Endothelial cell of umbilical vein (primary cell): Measurements from ENCODE around the gene RSPH6A. TPM values are rescaled to one million over a fixed set of nuclear protein-coding genes. Genes with fewer than 3 reads are reported as not detected.

Experiments used
- BruUV-seq: library from RNA; stranded (reverse); fragments of 400-500 nt; replicated peaks from 2 replicates; lab custom pipeline; 2021; lab: Mats Ljungman, UMichigan
- CTCF ChIA-PET: fragments of 300-600, 350-600 bp; sonication (Branson Sonifier 250); formaldehyde crosslinking; loops from one replicate; lab custom pipeline; 2021; ENCODE audit warnings: antibody characterized with exemption, inconsistent platforms; lab: Charles Lee
- POLR2A ChIA-PET: fragments of 300-600, 350-600 bp; sonication (Branson Sonifier 250); formaldehyde crosslinking; loops from one replicate; lab custom pipeline; 2021; ENCODE audit warnings: antibody characterized with exemption, inconsistent platforms; lab: Charles Lee
- DNase-seq: peaks from one replicate; pipeline ENCODE4 v3.0.0-alpha.2; 2011; ENCODE audit warnings: low read depth, low spot score
- FAIRE-seq: peaks from 2 replicates; lab custom pipeline; 2011; peaks lifted over from hg19 to GRCh38; lab: Jason Lieb, UNC
- H2AFZ ChIP-seq: 2 replicates; pipeline ENCODE4 v1.6.0; 2012; ENCODE audit warnings: low read depth, low read length, control low read depth, inconsistent platforms
- H3K27ac ChIP-seq: 2 replicates; pipeline ENCODE4 v1.5.1; 2011; ENCODE audit warnings: low read depth, mild to moderate bottlenecking, control low read depth, low read length, moderate library complexity; ENCODE audit not compliant: insufficient read depth
- H3K27me3 ChIP-seq, 2 experiments: 2 replicates each; pipeline versions ENCODE4 v1.6.0 to v1.6.1; 2011; ENCODE audit warnings: low read length in 2 of 2, mixed read lengths in 1 of 2; ENCODE audit not compliant: control insufficient read depth in 2 of 2, insufficient read depth in 2 of 2
- H3K36me3 ChIP-seq, 2 experiments: 2 replicates in 1 of 2; 3 replicates in 1 of 2; pipeline ENCODE4 v1.5.1; 2011; ENCODE audit warnings: low read length in 2 of 2, mild to moderate bottlenecking in 1 of 2, moderate library complexity in 1 of 2; ENCODE audit not compliant: control insufficient read depth in 2 of 2, insufficient read depth in 2 of 2; ENCODE audit errors: extremely low read depth in 1 of 2
- H3K4me1 ChIP-seq: 3 replicates; pipeline ENCODE4 v1.5.1; 2011; ENCODE audit warnings: mild to moderate bottlenecking, low read length; ENCODE audit not compliant: control insufficient read depth, insufficient read depth; ENCODE audit errors: extremely low read depth
- H3K4me2 ChIP-seq: 2 replicates; pipeline ENCODE4 v1.6.1; 2011; ENCODE audit warnings: low read length, control low read depth, mixed read lengths; ENCODE audit not compliant: insufficient read depth
- H3K4me3 ChIP-seq, 3 experiments: fragments of 200-600 bp in 1 of 3; sonication (generic), shearing (Covaris generic) in 1 of 3; replicated peaks in 1 of 3; 2 replicates each; pipeline ENCODE4 v1.5.1; 2011 to 2016; ENCODE audit warnings: control low read depth in 3 of 3, low read length in 3 of 3, mild to moderate bottlenecking in 2 of 3, inconsistent platforms in 1 of 3, low read depth in 1 of 3, moderate library complexity in 1 of 3; ENCODE audit not compliant: insufficient read depth in 1 of 3
- H3K79me2 ChIP-seq: 2 replicates; pipeline ENCODE4 v1.6.0; 2012; ENCODE audit warnings: low read length, inconsistent platforms; ENCODE audit not compliant: control insufficient read depth, insufficient read depth
- H3K9ac ChIP-seq: replicated peaks from 2 replicates; pipeline ENCODE3; 2011; ENCODE audit warnings: low read length, control low read depth; ENCODE audit not compliant: insufficient read depth; ENCODE audit errors: extremely low read depth
- H3K9me1 ChIP-seq: replicated peaks from 3 replicates; pipeline ENCODE4 v1.6.0; 2011; ENCODE audit warnings: mild to moderate bottlenecking, low read length; ENCODE audit not compliant: control insufficient read depth, insufficient read depth; ENCODE audit errors: extremely low read depth
- H3K9me3 ChIP-seq: replicated peaks from 2 replicates; pipeline ENCODE4 v1.5.1; 2012; ENCODE audit warnings: low read length, inconsistent platforms; ENCODE audit not compliant: control insufficient read depth, insufficient read depth
- H4K20me1 ChIP-seq: replicated peaks from 2 replicates; pipeline ENCODE3; 2011; ENCODE audit warnings: mild to moderate bottlenecking, low read length; ENCODE audit not compliant: control insufficient read depth, insufficient read depth; ENCODE audit errors: extremely low read depth
- CTCF ChIP-seq, 2 donors: IDR thresholded peaks; 1 replicate in 1 of 2; 2 replicates in 1 of 2; pipeline ENCODE4 v1.5.1; 2011; ENCODE audit warnings: low read length in 2 of 2, mild to moderate bottlenecking in 2 of 2, moderate library complexity in 2 of 2, control low read depth in 1 of 2, inconsistent platforms in 1 of 2, low read depth in 1 of 2; ENCODE audit not compliant: insufficient read depth in 1 of 2; ENCODE audit errors: extremely low read depth in 1 of 2
- EZH2 ChIP-seq: IDR thresholded peaks from 2 replicates; pipeline ENCODE4 v1.6.1; 2012; ENCODE audit warnings: borderline replicate concordance, low read depth, mild to moderate bottlenecking, moderate library complexity, low read length, inconsistent platforms; ENCODE audit not compliant: severe bottlenecking
- FOS ChIP-seq: IDR thresholded peaks from 2 replicates; pipeline ENCODE4 v1.6.1; 2011; ENCODE audit warnings: mild to moderate bottlenecking, low read length, moderate library complexity, borderline replicate concordance; ENCODE audit not compliant: insufficient read depth
- GATA2 ChIP-seq: IDR thresholded peaks from 2 replicates; pipeline ENCODE4 v1.7.0; 2011; ENCODE audit warnings: low read depth, mild to moderate bottlenecking, moderate library complexity, mixed read lengths, low read length; ENCODE audit not compliant: insufficient read length, insufficient read depth
- JUN ChIP-seq: IDR thresholded peaks from 2 replicates; pipeline ENCODE4 v1.6.1; 2011; ENCODE audit warnings: borderline replicate concordance, low read depth; ENCODE audit not compliant: insufficient read length, insufficient read depth
- MAX ChIP-seq: IDR thresholded peaks from 2 replicates; pipeline ENCODE4 v1.6.1; 2011; ENCODE audit not compliant: insufficient read depth, insufficient read length
- MYC ChIP-seq: IDR thresholded peaks from one replicate; pipeline ENCODE4 v1.6.1; 2011; ENCODE audit warnings: mild to moderate bottlenecking, low read depth, low read length
- POLR2A ChIP-seq: IDR thresholded peaks from 2 replicates; pipeline ENCODE4 v1.6.1; 2012; ENCODE audit warnings: low read depth, mild to moderate bottlenecking, control low read depth, low read length
- POLR2AphosphoS5 ChIP-seq: IDR thresholded peaks from 2 replicates; pipeline ENCODE4 v1.6.1; 2012; ENCODE audit warnings: low read depth, mild to moderate bottlenecking, control low read depth, low read length, moderate library complexity; ENCODE audit not compliant: insufficient read depth
- dilution Hi-C: fragments of 300-500 bp; cut with MboI; formaldehyde crosslinking; loops from one replicate; pipeline ENCODE4 v1.15.0; 2019; ENCODE audit warnings: low sequenced_read_pairs; ENCODE audit not compliant: extremely low pct_ligation_motif_present
- intact Hi-C: fragments of 100-400 bp; cut with micrococcal nuclease; formaldehyde crosslinking; loops from one replicate; pipeline ENCODE4 v1.10.0; 2022
- polyA plus RNA-seq, 4 experiments: library from polyadenylated mRNA; depleted of rRNA in 3 of 4; stranded (reverse) in 3 of 4; unstranded in 1 of 4; fragments of >200 nt; gene quantifications; 2 replicates each; pipeline versions ENCODE4 v1.2.1 to v1.2.3, GENCODE V29; 2011 to 2012; ENCODE audit warnings: missing spikeins in 1 of 4
- total RNA-seq: library from RNA; stranded (reverse); gene quantifications from 2 replicates; pipeline ENCODE4 v1.2.3, GENCODE V29; 2021

RSPH6A gene
- total and polyA plus RNA-seq, 2 donors (not counting 3 experiments of a cell fraction or from before 2014, with no cell fraction given) = 0.03 to 0.62 TPM

- Histone ChIP-seq H3K27ac (peak overlapping the region; percentile 58), H2AFZ (no peak overlapping the region), H4K20me1 (no peaks in the 10 kb centered on the region), H3K9me3 (no peaks in the 10 kb centered on the region), H3K4me2 (no peak overlapping the region), H3K9ac (no peak overlapping the region), H3K79me2 (no peaks in the 10 kb centered on the region), H3K4me1 (peaks cover 22% of the 10 kb centered on the region), H3K27me3 (no peaks in the 10 kb centered on the region), H3K4me3 (no peak overlapping the region), H3K36me3 (peaks cover 7 to 16% of the 10 kb centered on the region in 2 experiments), H3K9me1 (no peaks in the 10 kb centered on the region)
- intact Hi-C loops (loop anchor here (5.0 kb wide), 1 partner anchor 178 kb away; the partner anchor contains the start of gene CCDC61), dilution Hi-C loops (no loop called here)
- no TSS peak for BruUV-seq
- ChIA-PET CTCF (interaction anchor here (0.9 to 2.4 kb wide), 3 partner anchors 20 to 50 kb away, joined by 3 to 12 read pairs (median 7); partner anchors contain the start of genes SIX5 and SYMPK), POLR2A (interaction anchor here (0.5 kb wide), 1 partner anchor 50 kb away, joined by 6 read pairs; no protein-coding TSS in a partner anchor)
- DNase-seq (no peak), FAIRE-seq (no peak)
- TF ChIP-seq GATA2 (no peak), MAX (no peak), CTCF (IDR thresholded peaks at IDR 0.05; ENCODE audit: extremely low read depth in 1 of 2, insufficient read depth in 1 of 2, low read depth in 1 of 2, low read length in 2 of 2) (no peak), POLR2AphosphoS5 (no peak), POLR2A (no peak), EZH2 (no peak), FOS (no peak), MYC (no peak), JUN (no peak)
Observed at GRCh38 chr19:45819769-45820168, 4.7 kb upstream of the RSPH6A start.
